Esophagus squamous epithelium (tissue), 5 donors: ENCODE results near the gene SOCS2. TPM values are rescaled to one million over a fixed set of nuclear protein-coding genes. Genes with fewer than 3 reads are reported as not detected.
A peak's percentile ranks its signal among the peaks of the same experiment; 100 is the strongest.

Experiments used
- DNase-seq: peaks from one replicate; lab custom pipeline; 2025; lab: John Stamatoyannopoulos, UW
- H3K27ac ChIP-seq, 4 donors: fragments of 200-600 bp; sonication (generic); one replicate each; pipeline ENCODE4 v1.5.1; 2016 to 2019; ENCODE audit warnings: mild to moderate bottlenecking in 1 of 4
- H3K27me3 ChIP-seq, 4 donors: fragments of 200-600 bp; sonication (generic); 1 replicate in 3 of 4; 2 replicates in 1 of 4; pipeline versions ENCODE4 v1.5.1 to v1.6.0; 2017 to 2021; ENCODE audit warnings: antibody characterized with exemption in 1 of 4
- H3K36me3 ChIP-seq, 3 donors: fragments of 200-600 bp; sonication (generic); one replicate each; pipeline ENCODE4 v1.5.1; 2016 to 2019
- H3K4me1 ChIP-seq, 3 donors: fragments of 200-600 bp; sonication (generic); one replicate each; pipeline ENCODE4 v1.5.1; 2017 to 2019
- H3K4me3 ChIP-seq, 4 donors: fragments of 200-600 bp; sonication (generic); 1 replicate in 3 of 4; 2 replicates in 1 of 4; pipeline ENCODE4 v1.5.1; 2016 to 2019; ENCODE audit warnings: mild to moderate bottlenecking in 2 of 4, moderate library complexity in 1 of 4
- H3K9me3 ChIP-seq, 3 donors: fragments of 200-600 bp; sonication (generic); one replicate each; pipeline ENCODE4 v1.5.1; 2016 to 2019
- POLR2A ChIP-seq, 4 donors: fragments of 450-650 bp; IDR thresholded peaks; one replicate each; pipeline ENCODE4 v1.6.1; 2017; ENCODE audit warnings: antibody characterized with exemption in 4 of 4, mild to moderate bottlenecking in 4 of 4, moderate library complexity in 3 of 4
- WGBS, 2 donors: methylation state at CpG; one replicate each; pipeline ENCODE4 v1.1.5; 2018; 5-methylcytosine and 5-hydroxymethylcytosine counted together
- intact Hi-C: fragments of 100-400 bp; cut with DNase I; formaldehyde crosslinking; loops from one replicate; pipeline ENCODE4 v1.15.0; 2022
- total RNA-seq, 4 donors: library from RNA; depleted of rRNA; stranded (reverse); fragments of >200 nt; gene quantifications; one replicate each; pipeline ENCODE4 v1.1.0, GENCODE V29; 2016
- TF ChIP-seq, protein P1 (sequence below), 6 experiments: fragments of 450-650 bp in 4 of 6; fragments of 200-600 bp in 2 of 6; sonication (generic) in 2 of 6; IDR thresholded peaks; one replicate each; pipeline ENCODE4 v1.5.1; 2016 to 2019; ENCODE audit warnings: antibody characterized with exemption in 6 of 6, mild to moderate bottlenecking in 4 of 6, moderate library complexity in 4 of 6
- donor health status: DM: yes; HTN: yes; CAD: no.

SOCS2 gene
- total RNA-seq, 4 donors from 2014 or later = 3.4 to 18.5 (median 9.8) TPM

DNA sequence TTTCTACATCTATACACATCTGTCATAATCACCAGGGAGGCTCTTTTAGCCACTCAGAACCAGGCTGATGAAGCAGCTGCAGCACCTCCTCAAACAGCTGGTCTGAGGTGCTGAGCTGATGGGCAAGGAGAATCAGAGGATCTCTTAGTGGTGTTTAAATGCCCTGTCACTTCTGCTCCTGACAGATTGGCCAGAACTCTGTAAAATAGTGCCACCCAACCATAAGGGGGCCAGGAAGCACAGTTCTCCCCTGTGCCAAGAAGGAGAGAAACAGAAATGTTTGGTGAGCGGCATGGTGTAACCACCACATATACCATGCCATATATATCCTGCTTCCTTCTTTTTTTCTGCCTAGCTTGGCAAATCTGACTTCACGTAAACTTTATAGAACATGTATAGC is 12.8 kb downstream of the SOCS2 start:
- peaks cover 0 to 2% (median 0%) of the 10 kb centered on the region in 3 donors for H3K4me1 ChIP-seq
- 85% methylated on average over 2 of the region's 2 CpGs for WGBS, 2 donors
- intact Hi-C loops = no loop called here

DNA sequence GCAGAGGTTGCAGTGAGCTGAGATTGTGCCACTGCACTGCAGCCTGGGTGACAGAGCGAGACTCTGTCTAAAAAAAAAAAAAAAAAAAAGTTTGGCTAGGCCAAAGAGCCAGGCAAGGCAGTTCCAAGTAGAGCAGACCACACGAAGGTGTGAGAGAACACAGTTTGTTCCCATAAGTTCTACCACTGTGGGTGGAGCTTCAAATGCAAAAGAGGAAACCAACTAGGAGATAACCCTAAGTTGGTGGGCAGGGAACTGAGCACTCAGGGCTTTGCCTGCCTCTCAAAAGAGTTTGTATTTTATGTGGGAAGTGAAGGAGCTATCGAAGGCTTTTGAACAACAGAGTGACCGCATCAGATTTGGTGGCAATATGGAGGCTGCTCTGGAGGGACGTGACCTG is 15.1 kb downstream of the SOCS2 start:
- Histone ChIP-seq H3K27me3 (peaks cover 0 to 27% (median 0%) of the 10 kb centered on the region in 4 donors), H3K4me3 (no peak overlapping the region), H3K4me1 (peaks cover 0 to 17% (median 0%) of the 10 kb centered on the region in 3 donors), H3K9me3 (no peaks in the 10 kb centered on the region), H3K36me3 (no peaks in the 10 kb centered on the region), H3K27ac (no peak overlapping the region)
- no peak for TF ChIP-seq POLR2A (IDR thresholded peaks at IDR 0.05)
- TF ChIP-seq, protein P1, sequence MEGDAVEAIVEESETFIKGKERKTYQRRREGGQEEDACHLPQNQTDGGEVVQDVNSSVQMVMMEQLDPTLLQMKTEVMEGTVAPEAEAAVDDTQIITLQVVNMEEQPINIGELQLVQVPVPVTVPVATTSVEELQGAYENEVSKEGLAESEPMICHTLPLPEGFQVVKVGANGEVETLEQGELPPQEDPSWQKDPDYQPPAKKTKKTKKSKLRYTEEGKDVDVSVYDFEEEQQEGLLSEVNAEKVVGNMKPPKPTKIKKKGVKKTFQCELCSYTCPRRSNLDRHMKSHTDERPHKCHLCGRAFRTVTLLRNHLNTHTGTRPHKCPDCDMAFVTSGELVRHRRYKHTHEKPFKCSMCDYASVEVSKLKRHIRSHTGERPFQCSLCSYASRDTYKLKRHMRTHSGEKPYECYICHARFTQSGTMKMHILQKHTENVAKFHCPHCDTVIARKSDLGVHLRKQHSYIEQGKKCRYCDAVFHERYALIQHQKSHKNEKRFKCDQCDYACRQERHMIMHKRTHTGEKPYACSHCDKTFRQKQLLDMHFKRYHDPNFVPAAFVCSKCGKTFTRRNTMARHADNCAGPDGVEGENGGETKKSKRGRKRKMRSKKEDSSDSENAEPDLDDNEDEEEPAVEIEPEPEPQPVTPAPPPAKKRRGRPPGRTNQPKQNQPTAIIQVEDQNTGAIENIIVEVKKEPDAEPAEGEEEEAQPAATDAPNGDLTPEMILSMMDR (IDR thresholded peaks at IDR 0.05) = no peak
- WGBS, 2 donors = 77% methylated on average over 4 of the region's 5 CpGs
- no peak for DNase-seq
- intact Hi-C loops = no loop called here

More for the DNA sequence above, 12.8 kb downstream of the SOCS2 start:
- peaks cover 0 to 12% (median 0%) of the 10 kb centered on the region in 4 donors for H3K27me3 ChIP-seq
- no peak for DNase-seq
- no peaks in the 10 kb centered on the region for H3K36me3 ChIP-seq
- no peak overlapping the region for H3K27ac ChIP-seq
- no peaks in the 10 kb centered on the region for H3K9me3 ChIP-seq
- no peak for TF ChIP-seq POLR2A (IDR thresholded peaks at IDR 0.05)
- TF ChIP-seq, protein P1 (IDR thresholded peaks at IDR 0.05) = no peak
- no peak overlapping the region for H3K4me3 ChIP-seq

DNA sequence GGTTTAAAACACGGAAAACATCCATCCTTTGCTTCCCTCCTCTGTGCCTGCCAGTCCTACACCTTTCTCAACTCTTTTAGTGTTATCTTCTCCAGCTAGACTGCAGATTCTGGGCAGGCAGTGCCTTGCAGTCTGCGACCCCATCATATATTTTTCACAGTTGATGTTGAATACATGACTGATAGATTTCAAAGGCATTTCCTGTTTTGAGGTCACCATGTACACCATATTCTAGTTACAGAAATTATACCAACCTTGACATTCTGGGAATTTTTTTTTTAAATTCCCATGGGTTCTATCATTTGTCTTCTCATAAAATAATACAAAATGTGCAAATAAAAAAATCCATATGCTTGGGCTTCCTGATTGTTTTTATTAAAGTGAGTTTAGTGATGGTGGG is 16.6 kb downstream of the SOCS2 start:
- Histone ChIP-seq H3K4me1 (peaks cover 0 to 17% (median 3%) of the 10 kb centered on the region in 3 donors), H3K4me3 (no peak overlapping the region), H3K9me3 (no peaks in the 10 kb centered on the region), H3K27ac (no peak overlapping the region), H3K36me3 (no peaks in the 10 kb centered on the region), H3K27me3 (peaks cover 0 to 38% (median 0%) of the 10 kb centered on the region in 4 donors)
- DNase-seq = no peak
- intact Hi-C loops = no loop called here
- TF ChIP-seq, protein P1 (IDR thresholded peaks at IDR 0.05) = no peak
- TF ChIP-seq POLR2A (IDR thresholded peaks at IDR 0.05) = no peak
- 69 to 81% methylated on average over 2 of the region's 2 CpGs for WGBS, 2 donors

DNA sequence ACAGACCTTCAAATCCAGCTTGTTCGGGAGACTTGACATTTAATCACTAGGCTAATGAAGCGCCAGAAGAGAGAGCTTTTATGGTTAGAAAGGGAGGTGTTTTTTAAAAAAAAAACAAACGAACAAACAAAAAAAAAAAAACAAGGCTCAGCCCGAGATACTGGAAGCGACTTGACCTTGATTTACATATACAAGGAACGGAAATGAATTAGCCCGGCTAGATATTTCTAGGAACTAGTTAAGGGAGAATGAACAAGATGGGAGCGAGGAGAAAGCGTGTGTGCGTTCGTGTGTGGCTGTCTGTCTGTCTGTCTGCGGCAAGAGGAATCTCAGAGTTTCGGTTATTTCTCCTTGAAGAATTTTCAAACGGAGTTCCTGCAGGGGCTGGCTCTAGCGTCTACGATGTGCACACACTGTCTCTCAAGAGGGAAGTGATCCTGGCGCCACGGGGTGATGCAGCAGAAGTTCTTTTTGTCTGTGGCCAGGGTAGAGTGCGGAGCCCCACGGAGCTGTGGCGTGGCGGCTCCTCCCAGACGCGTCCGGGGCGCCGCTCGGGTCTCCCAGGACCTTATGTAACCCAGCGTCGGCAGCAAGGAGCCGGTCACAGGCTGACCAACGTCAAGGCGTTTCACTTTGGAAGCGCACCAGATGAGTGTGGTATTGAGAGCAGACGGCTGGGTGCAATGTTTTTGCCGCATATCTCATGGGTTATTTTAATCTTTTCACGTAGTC is 18.8 kb downstream of the SOCS2 start:
- Histone ChIP-seq H3K9me3 (no peaks in the 10 kb centered on the region), H3K27me3 (peaks cover 0 to 47% (median 0%) of the 10 kb centered on the region in 4 donors), H3K27ac (peak overlapping the region; percentile 54 to 85 (median 84)), H3K4me3 (peak overlapping the region; percentile 35 to 66 (median 58)), H3K36me3 (no peaks in the 10 kb centered on the region), H3K4me1 (peaks cover 0 to 17% (median 3%) of the 10 kb centered on the region in 3 donors)
- DNase-seq = peak; percentile 17
- TF ChIP-seq, protein P1 (IDR thresholded peaks at IDR 0.05) = no peak
- TF ChIP-seq POLR2A (IDR thresholded peaks at IDR 0.05) = peak in 2 of 4 donors; percentile 54 to 55
- intact Hi-C loops = loop anchor here (10.0 kb wide), 1 partner anchor 83 kb away; the partner anchor contains the start of gene CRADD
- 0 to 1% methylated on average over 20 to 29 of the region's 37 CpGs for WGBS, 2 donors
